CD4-positive, alpha-beta T cell treated with Interleukin-1 beta for 1 hour (primary cell): Measurements from ENCODE around the gene LCLAT1.

Source experiments
- DNase-seq, 2 donors: peaks; one replicate each; pipeline ENCODE4 v3.0.0-alpha.2; 2020 to 2022

The LCLAT1 gene

DNA sequence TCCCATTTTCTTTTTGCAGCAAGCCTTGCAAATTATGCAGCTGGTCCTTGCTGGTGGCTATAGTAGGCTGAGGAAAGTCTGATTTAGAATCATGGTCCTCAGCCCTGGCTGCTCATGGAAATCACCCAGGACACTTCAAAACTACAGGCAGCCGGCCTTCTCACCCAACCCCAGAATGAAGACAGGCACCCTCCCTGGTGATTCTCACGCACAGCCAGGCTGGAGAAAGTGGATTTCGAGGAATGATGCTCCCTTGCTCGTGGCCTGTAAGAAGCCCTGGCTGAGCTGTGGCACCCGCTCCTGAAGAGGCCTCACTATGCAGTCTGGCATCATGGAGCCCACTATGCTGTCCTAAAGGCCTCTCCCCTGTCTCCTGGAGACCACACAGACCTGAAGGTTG, 202.8 kb downstream of the LCLAT1 start:
- DNase-seq: no peak

DNA sequence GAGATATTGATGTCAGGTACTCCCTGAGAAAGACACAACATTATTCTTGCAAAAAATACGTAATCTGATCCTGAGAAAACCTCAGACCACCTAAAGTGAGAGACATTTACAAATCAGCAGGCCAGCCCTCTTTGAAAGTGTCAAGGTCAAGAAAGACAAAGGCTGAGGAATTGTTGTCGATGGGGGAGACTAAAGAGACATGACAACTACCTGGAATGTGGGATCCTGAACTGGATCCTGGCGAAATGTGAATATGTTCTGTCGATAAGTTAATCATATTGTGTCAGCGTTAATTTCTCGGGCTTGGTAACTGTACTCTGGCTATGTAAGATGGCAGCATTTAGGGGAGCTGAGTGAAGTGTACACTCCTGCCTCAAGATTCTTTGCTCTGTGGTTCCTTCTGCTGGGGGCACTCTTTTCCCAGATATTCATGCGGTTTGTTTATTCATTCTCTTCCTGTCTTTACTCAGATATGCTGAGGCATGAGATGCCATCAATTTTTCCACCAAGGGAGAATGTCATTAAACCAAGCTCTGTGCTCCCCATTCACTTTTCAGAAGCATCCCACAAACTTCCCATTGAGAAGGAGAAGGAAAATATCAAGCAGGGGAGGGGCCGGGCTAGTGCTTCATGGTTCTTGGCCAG, 205.3 kb downstream of the LCLAT1 start:
- DNase-seq: no peak

DNA sequence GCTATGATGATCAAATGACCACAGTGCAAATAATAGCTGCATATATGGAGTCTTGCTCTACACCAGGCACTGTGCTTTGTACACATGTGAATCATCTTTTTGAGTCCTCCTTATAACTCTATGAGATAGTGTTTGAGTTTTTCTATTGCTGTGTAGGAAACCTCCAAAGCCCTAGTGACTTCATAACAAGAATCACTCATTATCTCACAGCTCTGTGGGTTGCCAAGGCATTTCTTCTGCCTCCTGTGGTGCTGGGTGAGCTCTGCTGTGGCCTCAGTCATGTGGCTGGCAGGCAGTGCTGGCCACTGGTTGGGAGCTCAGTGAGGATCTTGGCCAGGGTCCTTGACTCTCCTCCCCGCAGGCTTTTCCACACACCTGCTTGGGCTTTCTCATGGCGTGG, 206.8 kb downstream of the LCLAT1 start:
- DNase-seq: no peak

DNA sequence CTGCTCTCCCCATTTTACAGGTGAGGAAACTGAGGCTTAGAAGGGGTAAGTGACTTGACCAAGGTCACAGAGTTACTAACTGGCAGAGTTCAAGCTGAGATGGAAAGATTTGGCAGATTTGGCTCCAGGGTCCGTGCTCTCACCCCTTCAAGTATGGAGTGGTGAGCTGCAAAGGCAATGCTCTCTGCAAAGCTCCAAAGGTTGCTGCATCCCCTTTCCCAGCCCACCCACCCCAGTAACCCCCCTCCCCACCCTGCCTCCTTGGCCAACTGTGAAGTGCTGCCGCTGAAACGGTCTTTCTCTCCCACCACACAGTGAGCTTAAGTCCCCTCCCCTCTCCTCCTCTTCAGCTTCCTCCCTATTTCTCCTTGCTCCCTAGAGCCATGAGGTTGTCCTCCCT, 207.4 kb downstream of the LCLAT1 start:
- DNase-seq: no peak

DNA sequence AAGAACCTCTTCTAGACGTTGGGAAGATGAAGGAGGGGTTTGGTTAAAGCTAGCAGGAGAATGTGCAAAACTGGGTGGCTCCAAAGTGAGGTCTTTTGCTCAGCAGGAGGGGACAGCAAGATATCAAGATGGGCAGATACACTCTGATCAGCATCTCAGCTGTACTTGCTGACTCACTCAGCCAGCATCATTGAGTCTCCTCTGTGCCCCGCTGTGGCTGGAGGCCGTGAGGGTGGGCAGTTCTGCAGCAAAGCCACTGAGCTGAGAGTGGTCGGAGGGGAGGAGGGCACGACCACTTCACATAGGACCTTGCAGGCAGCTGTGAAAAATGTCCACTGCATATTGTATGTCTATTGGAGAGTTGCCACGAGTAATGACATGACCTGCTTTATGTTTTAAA, 208.2 kb downstream of the LCLAT1 start:
- DNase-seq: no peak

DNA sequence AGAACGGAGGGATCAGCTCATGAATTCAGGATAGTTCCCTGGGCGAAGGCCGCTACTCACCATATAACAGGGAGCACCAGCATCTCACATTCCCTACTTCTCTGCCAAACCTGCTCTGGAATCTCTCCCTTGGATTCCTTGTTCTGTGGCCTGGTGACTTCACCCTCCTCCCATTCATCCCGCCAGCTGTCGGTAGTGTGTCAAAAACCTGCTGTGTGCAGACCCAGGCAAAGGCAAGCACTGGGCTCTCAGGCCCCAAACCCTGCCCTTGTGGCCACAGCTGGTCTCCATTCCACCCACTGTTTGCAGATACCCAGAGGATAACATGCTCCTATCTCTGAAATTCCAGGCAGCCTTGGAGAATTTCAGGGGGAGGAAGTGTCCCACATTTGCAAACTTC, 208.6 kb downstream of the LCLAT1 start:
- DNase-seq: no peak

DNA sequence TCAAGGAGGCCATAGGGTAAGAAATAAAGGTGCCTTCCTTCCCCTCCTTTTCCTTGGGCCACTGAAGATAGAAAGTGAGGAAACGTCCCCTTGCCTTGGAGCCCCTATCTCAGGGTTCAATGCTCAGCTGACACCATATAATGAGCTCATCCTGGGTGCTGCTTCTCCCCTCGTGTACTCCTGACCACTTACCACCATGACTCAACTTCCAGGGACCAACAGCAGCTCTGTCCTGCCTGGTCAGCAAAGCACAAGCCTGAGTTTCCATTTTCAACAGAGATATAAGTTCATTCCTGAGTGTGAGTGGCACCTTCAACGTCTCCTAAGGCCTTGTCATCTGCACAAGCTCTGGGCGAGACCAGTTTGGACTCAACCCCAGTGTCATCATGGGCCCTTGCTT, 209.0 kb downstream of the LCLAT1 start:
- DNase-seq: no peak

DNA sequence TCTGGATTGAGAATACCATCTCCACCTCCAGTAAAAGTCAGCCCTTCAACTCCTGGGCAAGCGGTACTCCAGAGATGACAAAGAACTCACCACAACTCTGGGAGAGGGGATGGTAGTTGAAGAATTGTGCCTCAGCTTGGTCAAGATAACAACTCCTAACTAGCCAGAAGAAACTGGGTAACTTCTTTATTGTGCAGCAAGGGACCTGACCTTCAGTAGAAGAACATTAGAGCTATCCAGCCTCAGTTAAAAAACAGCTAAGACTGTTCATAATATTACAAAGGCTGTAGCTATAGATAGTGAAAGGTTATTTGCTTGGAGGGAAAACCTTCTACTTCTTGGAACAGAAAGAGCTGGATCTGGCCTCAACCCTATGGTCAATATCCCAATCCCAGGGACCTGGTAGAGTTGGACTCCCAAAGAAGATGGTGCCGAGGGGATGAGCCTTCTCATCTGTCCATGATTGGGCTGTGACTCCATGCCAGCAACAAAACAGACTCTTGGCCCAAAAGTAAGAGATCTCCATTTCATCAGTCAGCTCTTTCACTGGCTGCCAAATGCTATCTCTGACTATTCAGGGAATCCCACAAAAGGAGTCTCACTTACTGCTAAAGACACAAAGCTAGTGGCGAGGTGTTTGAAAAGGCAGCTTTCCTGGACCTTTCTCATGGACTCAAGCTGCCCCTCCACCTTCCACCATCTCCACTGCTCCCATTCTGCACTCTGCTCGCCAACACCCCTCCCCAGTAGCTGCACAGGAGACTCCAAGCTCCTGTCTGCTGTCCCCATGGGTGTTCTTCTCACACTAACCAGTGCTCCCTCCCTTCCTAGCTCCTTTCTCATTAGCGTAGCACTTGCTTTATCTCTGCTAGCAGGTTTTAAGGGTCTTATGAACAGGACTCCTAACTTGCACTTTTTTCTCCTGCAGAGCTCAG, 214.4 kb downstream of the LCLAT1 start:
- no peak for DNase-seq

DNA sequence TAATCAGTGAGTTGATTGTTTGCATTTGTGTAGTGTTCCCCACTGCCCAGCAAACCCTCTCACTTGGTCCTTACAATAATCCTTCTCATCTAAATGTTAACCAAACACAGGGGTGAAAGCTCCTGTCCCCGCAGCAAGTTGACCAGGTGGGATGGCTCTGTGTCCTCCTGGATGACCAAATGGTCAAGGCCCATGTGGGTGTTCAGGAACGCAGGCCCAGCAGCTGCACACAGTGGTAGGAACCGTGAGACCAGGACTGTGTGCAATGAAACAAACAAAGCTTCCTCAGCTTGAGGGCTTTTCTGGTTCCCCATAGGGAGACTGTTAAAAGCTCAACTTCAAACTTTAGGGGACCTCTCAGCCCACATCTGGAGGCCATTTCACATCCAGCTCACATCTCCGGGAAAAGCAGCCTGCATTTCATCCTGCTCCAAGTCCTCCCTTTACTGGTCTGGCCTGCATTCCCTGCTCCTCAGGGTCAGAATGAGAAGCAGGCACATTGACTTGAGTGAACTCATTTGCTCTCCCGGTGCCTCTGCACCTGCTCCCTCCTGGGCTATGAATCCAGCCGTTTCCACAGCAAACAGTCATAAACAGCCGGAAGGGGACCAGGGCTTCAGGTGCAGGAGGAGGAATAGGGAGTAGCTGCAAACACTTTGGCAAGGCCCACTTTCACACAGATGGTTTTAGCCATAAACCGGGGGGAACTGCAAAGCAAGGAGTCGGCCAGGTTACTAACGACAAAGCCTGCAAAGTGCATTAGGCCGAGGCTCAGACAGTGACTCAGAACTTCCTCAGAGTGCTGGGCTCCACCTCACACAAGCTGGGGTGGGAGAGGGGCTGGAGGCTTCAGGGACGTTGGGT, 215.5 kb downstream of the LCLAT1 start:
- no peak for DNase-seq

DNA sequence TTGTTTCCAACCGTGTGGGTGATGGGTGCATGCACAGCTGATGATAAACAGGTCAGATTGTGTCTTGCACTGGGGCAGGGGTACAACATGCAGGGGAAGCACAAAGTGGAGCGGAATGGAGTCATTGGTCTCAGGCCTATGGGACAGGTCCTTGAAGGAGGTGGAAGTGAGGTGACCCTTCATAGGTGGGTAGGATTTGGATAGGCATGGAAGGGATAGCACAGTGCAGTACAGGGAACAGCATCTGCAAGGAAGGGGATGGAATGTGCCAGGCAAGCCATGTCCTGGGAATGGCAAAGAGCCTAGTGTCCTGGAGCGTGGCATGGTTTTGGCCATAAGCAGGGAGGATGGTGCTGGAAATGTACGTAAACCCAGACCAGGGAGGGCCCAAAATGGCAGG, 216.3 kb downstream of the LCLAT1 start:
- DNase-seq: no peak

DNA sequence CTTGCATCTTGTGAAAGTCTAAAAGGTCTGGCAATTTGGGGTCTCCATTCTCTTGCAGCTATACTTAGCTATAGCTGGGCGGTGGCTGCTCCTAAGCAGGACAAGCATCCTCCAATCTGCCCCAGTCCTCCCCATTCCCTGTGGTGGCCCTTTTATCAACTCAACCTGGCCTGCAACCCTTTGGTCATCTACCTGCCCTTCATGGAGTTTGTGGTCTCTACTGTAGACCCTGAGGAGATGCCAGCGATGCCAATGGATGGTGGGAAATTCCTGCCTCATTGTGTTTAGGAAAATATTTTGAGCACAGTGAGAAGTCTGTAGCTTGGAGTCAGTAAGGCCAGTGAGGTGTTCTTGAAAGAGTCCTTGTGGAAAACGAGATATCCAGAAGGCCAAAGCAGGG, 216.8 kb downstream of the LCLAT1 start:
- no peak for DNase-seq

DNA sequence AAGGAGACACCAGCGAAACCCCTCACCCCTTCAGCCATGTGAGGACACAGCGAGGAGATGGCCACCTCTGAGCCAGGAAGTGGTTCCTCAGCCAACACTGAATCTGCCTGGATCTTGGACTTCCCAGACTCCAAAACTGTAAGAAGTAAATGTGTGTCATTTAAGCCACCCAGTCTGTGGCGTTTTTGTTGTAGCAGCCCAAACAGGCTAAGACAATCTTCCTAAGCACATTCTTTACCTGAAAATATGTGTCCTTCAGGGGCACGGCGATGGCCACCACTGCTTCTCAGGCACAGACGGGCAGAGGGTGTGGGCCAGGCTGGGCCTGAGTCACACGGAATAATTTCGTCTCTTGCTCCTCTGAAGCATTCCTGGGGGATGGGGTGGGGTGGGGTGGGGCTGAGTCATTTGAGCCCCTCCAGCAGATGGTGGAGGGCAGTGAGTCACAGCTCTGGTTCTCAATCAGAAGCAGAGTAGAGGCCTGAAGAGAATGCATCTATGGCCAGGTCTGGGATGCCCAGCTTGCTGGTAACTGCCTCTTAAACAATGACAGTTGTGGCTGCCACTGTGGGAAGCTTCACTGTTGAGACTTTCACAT, 217.8 kb downstream of the LCLAT1 start:
- no peak for DNase-seq

DNA sequence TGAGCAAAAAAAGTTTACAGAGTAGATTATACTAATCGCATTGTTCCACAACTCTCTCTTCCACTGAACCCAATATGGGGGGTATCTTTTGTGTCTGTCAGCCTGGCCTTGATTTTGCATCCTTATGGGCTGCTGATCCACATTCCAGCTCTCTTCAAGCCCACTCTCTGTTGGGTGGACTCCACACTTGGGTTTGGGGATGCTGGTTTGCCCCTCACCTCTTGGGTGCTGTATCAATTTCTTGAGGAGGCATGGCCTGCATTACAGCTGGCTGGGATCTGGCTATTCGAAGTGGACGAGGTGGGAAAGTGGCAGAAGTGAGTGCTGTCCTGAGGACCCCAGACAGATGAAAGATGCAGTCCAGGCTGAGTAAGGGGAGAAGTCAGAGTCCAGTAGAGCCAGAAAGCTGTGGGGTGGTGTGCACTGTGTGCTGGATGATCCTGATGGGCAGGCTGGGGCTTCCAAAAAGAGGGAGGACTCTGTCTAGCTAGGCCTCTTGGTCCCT, 218.8 kb downstream of the LCLAT1 start:
- DNase-seq: no peak

DNA sequence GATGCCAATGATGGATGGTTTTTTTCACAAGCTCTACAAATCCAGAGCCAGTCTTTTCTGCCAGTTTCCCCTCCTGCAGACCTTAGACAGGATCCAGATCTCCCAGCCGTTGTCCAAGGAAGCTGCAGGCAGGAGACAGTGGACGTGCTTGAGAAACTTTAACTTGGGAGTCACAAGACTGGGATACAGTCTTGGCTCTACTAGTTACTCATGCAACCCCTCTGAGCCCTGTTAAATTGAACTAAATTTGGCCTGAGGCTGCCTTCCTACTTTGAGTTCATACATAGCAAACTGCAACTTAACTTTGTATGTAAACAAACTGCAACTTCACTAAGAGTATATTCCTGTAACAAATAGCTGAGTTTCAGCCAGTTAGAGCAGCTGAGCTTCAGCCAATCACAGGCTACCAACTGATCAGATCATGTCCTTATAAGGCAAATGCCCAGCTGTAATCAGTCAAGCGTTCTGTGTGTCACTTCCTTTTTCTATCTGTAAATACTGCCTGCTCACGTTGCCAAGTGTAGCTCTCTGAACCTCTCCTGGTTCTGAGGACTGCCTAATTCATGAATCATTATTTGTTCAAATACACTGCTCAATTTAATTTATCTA, 219.3 kb downstream of the LCLAT1 start:
- no peak for DNase-seq

DNA sequence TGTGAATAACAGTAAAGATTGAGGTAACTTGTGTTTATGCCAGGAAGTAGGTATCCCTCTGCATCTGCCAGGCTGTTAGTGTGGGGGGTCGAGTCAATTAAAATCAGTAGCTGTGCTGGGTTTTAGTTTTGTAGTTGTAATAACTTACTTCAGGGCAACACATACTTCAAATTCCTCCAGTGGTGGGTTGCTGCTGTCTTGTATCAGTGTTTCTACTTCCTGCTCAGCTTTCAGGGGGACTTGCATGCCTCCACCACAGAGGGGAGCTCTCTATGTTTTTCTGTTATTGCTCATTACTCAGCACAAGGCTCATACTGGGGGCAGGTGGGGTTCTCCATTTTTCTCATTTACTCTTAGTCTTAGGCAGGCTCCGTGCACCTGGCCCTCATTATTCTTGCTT, 223.4 kb downstream of the LCLAT1 start:
- no peak for DNase-seq

DNA sequence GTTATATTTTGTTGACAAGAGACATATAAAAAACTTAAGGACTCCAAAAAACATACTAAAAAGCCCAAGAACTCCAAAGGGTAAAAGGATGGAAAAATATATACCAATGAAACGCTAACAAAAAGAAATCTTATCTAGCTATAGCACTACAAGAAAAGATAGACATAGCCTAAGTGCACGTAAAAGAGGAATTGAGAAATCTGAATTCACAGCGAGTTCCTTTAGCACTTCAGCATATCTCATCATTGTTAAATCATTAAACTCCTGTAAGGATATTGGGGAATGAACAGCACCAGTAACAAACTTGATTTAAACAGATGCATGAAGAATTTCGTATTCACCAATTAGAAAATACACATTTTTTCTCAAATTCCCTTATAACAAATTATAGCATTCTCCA, 226.1 kb downstream of the LCLAT1 start:
- DNase-seq: no peak

DNA sequence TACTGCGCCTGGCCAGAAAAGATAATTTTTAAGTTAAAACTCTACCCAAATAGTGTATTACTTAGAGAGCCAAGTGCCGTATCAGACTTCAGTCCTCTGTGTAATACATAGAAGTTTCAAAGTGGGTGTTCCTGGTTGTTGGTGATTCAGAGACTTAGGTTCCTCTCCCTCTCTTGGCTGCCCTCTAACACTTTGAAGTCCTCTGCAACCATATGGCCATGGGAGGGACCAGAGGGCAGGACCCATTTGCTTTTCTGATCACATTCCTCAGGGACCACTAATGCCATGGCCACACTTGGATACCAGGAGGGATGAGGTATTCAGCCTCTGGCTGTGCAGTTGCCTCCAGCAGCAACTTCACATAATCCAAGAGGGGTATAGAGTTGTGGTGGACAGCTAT, 228.7 kb downstream of the LCLAT1 start:
- no peak for DNase-seq

DNA sequence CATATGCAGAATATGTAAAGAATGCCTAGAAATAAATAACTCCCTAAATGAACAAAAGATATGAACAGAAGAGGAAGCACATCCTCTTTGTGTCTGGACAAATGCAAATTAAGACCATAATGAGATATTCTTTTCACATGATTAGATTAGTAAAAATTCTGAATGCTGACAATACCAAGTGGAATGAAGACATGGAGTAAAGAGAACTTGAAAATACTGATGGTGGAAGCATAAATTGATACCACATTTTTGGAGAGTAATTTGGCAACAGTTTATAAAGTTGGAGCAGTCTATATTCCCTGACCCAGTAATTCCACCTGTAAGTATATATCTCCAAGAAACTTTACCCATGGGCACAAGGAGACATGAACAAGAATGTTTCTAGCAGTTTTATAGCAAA, 230.2 kb downstream of the LCLAT1 start:
- DNase-seq: no peak

DNA sequence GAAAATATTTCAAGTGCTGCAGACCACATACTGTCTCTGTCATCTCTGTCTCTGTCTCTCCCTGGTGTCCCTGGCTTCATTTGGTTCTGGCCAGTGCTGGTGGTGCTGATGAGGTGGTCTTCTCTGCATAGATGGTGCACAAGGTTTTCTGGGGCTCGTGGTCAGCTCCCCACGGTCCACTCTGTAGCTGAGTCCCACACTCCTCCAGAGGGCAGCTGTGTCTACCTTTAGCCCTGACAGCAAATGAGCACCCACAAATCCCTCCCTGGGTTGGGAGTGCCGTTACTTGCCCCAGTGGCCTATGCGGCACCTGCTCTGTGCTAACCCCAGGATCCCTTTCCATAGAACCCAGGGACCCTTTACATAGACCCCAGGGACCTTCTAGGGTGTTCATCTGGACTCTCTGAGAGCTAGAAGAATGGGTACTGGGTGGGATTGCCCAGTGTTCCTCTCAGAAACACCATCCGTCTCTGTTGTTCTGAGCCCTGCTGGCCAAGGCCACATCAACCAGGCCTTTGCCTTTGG, 230.9 kb downstream of the LCLAT1 start:
- DNase-seq: no peak

DNA sequence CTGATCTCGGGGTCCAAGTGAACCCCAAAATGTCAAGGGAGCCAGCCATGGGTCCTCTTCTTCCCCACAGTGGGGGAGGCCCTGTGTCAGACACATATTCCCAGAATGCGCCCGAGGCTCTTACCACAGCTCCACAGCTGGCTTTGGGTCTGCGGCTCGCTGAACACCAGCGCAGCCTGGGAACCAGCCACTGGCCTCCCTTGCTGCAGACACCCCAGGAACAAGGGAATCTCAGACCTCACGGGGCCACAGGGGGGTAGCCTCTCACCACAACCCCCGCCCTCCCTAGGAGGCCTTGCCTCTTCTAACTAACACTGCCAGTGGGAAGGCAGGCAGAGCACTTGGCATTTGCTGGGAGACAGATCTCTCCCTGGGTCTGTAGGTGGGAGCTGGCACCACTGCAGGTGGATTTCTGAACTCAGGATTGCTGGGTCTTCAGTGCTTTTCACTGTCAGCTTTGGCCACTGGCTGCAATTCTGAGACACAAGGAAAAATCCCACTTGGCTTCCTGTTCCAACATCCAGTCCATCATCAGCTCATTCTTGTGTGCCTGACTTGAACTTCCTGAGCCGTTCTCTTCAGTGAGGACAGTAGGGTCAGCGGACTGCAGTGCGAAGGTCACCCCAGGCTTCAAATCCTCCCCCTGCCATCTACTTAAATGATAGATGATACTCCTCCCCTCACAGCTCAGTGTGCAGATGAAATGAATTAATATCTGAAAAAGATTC, 231.5 kb downstream of the LCLAT1 start:
- DNase-seq: no peak

DNA sequence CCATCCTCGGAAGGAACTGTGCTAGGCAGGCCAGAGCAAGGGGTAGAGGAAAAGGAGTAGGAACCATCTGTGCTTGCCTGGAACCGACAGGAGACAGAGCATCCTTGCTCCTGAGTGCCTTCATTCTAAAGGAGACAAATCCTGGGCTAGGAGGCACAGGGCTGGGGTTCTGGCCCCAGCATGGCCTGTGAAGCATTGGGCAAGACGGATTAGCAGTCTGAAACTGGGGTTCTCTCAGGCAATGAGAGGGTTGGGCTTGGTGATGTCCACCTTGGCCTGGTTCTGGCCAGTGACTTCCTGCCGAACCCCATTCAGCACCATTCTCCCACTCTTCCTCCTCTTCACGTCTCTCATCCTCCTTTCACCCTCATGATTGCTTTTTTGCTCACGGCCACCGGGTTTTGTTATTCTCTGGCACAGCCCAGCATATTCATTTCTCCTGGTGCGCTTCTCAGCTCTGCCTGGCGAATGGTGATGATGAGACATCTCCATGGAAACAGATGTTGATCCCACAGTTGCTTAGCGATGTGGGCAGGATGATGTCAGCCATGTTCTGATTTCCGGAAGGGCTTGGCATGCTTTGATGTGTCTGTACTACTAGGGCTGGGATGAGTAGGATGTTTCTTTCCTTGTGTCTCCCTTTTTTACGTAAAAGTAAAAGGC, 232.5 kb downstream of the LCLAT1 start:
- no peak for DNase-seq
